GM12865 (cell line): ENCODE results near the gene CACNA1C.

ENCODE experiments used
- DNase-seq: peaks from one replicate; pipeline ENCODE4 v3.0.0; 2010; ENCODE audit warnings: low read depth
- H3K4me3 ChIP-seq: 2 replicates; pipeline ENCODE4 v1.5.1; 2011; ENCODE audit warnings: mild to moderate bottlenecking, low read depth, low read length, control low read depth
- CTCF ChIP-seq: IDR thresholded peaks from 2 replicates; pipeline ENCODE4 v1.5.1; 2011; ENCODE audit warnings: low read length, control low read depth, low read depth, inconsistent platforms; ENCODE audit not compliant: insufficient read depth; ENCODE audit errors: missing control alignments

CACNA1C gene

GRCh38 chr12:2484141-2484776 lies 431.5 kb downstream of the CACNA1C start:
- no peak for TF ChIP-seq CTCF
- DNase-seq: no peak
- H3K4me3 ChIP-seq: no peak overlapping the region

GRCh38 chr12:2485681-2486080 lies 432.9 kb downstream of the CACNA1C start:
- H3K4me3 ChIP-seq: no peak overlapping the region
- TF ChIP-seq CTCF: no peak
- no peak for DNase-seq

GRCh38 chr12:2486796-2487195 lies 434.0 kb downstream of the CACNA1C start:
- no peak for DNase-seq
- H3K4me3 ChIP-seq: no peak overlapping the region
- no peak for TF ChIP-seq CTCF

GRCh38 chr12:2487278-2487677 lies 434.5 kb downstream of the CACNA1C start:
- no peak overlapping the region for H3K4me3 ChIP-seq
- no peak for DNase-seq
- no peak for TF ChIP-seq CTCF

GRCh38 chr12:2488131-2488530 lies 435.3 kb downstream of the CACNA1C start:
- DNase-seq: no peak
- TF ChIP-seq CTCF: no peak
- H3K4me3 ChIP-seq: no peak overlapping the region

GRCh38 chr12:2488596-2488995 lies 435.8 kb downstream of the CACNA1C start:
- no peak for DNase-seq
- H3K4me3 ChIP-seq: no peak overlapping the region
- no peak for TF ChIP-seq CTCF

GRCh38 chr12:2489275-2489674 lies 436.5 kb downstream of the CACNA1C start:
- DNase-seq: no peak
- no peak for TF ChIP-seq CTCF
- H3K4me3 ChIP-seq: no peak overlapping the region
